Measurements from ENCODE around the gene PRRT1B.

PRRT1B gene

GRCh38 chr9:131580358-131580757 lies 35.0 kb downstream of the PRRT1B start:
- no peak for TF ChIP-seq TCF4 (CRISPR knock-in tag; IDR thresholded peaks at IDR 0.05; ENCODE audit: borderline replicate concordance)

GRCh38 chr9:131582056-131582455 lies 36.7 kb downstream of the PRRT1B start:
- no peak for ATAC-seq

More at GRCh38 chr9:131580358-131580757, 35.0 kb downstream of the PRRT1B start:
- ATAC-seq = no peak

GRCh38 chr9:131582466-131583336 lies 37.4 kb downstream of the PRRT1B start:
- TF ChIP-seq PPARA (CRISPR knock-in tag; IDR thresholded peaks at IDR 0.05; ENCODE audit: borderline replicate concordance) (no peak), ZFP30 (CRISPR knock-in tag; IDR thresholded peaks at IDR 0.05) (no peak), RARB (CRISPR knock-in tag; IDR thresholded peaks at IDR 0.05) (no peak), CSRNP3 (CRISPR knock-in tag; IDR thresholded peaks at IDR 0.05) (no peak)
- no peak for ATAC-seq

More at GRCh38 chr9:131582056-131582455, 36.7 kb downstream of the PRRT1B start:
- no peak for TF ChIP-seq ZNF565 (CRISPR knock-in tag; conservative IDR thresholded peaks at IDR 0.05; ENCODE audit: low read depth)
- no peak for TF ChIP-seq SNAI2 (CRISPR knock-in tag; IDR thresholded peaks at IDR 0.05)

- ATAC-seq = no peak
These were observed 38.0 kb downstream of the PRRT1B start for GRCh38 chr9:131583337-131583645.

More at GRCh38 chr9:131583337-131583645, 38.0 kb downstream of the PRRT1B start:
- TF ChIP-seq BACH2 (CRISPR knock-in tag; IDR thresholded peaks at IDR 0.05; ENCODE audit: borderline replicate concordance) (no peak), PATZ1 (CRISPR knock-in tag; IDR thresholded peaks at IDR 0.05; ENCODE audit: borderline replicate concordance) (no peak), PPARA (CRISPR knock-in tag; IDR thresholded peaks at IDR 0.05; ENCODE audit: borderline replicate concordance) (no peak), ZNF70 (CRISPR knock-in tag; IDR thresholded peaks at IDR 0.05) (no peak), TCF4 (CRISPR knock-in tag; IDR thresholded peaks at IDR 0.05; ENCODE audit: borderline replicate concordance) (no peak), ZFP30 (CRISPR knock-in tag; IDR thresholded peaks at IDR 0.05) (no peak), ZFP3 (CRISPR knock-in tag; IDR thresholded peaks at IDR 0.05) (no peak), ARNTL (CRISPR knock-in tag; IDR thresholded peaks at IDR 0.05; ENCODE audit: borderline replicate concordance, low read depth) (no peak), TSHZ2 (CRISPR knock-in tag; IDR thresholded peaks at IDR 0.05) (no peak), CREB5 (CRISPR knock-in tag; IDR thresholded peaks at IDR 0.05; ENCODE audit: low read depth) (no peak), POU6F1 (CRISPR knock-in tag; IDR thresholded peaks at IDR 0.05; ENCODE audit: borderline replicate concordance, low read depth) (no peak), TOX (CRISPR knock-in tag; IDR thresholded peaks at IDR 0.05; ENCODE audit: borderline replicate concordance) (no peak), GLIS3 (CRISPR knock-in tag; IDR thresholded peaks at IDR 0.05) (no peak), ZNF8 (CRISPR knock-in tag; IDR thresholded peaks at IDR 0.05) (no peak), ESRRG (CRISPR knock-in tag; IDR thresholded peaks at IDR 0.05) (no peak), ISL1 (CRISPR knock-in tag; IDR thresholded peaks at IDR 0.05) (no peak)
